HG03175 (cell line): Measurements from ENCODE around the gene PLTP.
"Not testable (repeated sequence)": the region's sequence is repeated elsewhere in the genome, so short reads cannot be mapped to it uniquely, and the experiment has no call there.

Experiments used
- ATAC-seq: cut with Tn5 transposase; IDR thresholded peaks from one replicate; pipeline ENCODE4 v1.9.1; 2021; ENCODE audit warnings: mild to moderate bottlenecking, moderate library complexity; ENCODE audit not compliant: unreplicated experiment

The PLTP gene, protein sequence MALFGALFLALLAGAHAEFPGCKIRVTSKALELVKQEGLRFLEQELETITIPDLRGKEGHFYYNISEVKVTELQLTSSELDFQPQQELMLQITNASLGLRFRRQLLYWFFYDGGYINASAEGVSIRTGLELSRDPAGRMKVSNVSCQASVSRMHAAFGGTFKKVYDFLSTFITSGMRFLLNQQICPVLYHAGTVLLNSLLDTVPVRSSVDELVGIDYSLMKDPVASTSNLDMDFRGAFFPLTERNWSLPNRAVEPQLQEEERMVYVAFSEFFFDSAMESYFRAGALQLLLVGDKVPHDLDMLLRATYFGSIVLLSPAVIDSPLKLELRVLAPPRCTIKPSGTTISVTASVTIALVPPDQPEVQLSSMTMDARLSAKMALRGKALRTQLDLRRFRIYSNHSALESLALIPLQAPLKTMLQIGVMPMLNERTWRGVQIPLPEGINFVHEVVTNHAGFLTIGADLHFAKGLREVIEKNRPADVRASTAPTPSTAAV

DNA sequence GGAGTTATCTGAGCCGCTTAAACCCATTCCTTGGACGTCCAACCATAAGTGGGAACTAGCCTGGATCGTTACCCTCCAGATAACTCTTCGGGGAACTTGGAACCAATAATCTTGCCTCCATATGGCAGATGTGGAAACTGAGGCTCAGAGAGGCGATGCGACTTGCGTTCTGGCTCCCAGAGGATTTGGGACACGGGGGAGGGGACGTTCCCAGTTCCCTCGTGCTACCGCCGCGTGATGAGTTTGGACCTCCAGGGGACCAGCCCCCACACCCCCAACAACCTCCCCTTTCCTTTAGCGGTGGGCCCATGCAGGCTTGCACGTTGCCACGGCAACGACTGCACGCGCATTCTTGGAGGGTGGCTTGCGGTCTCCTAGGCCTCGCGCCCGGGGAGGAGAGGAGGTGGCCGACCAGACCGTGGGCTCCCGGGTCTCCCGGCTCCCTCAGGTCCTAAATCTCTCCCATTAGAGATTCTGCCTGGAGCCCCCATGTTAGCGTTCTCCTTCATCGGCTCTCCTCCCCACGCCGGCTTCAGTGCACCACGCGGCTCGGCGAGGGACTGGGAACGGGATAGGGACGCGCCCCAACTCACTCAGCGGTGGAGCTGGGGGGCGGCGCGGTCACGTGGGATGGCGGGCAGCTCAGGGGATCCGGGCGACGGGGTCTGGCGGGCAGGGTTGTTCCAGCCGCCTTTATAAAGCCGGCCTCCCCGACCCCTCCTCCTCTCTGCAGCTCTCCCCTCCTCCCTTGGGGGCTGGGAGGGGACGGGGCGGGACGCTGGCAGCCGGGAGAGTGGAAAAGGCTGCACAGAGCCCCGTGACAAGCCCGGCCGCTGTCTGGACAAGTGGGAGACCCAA is at the start of gene PLTP:
TSS of gene PLTP (minus strand) at position 670 of the 858 bp plus-strand sequence. CDS start 703 bp downstream, outside the sequence.
- ATAC-seq, result no peak

DNA sequence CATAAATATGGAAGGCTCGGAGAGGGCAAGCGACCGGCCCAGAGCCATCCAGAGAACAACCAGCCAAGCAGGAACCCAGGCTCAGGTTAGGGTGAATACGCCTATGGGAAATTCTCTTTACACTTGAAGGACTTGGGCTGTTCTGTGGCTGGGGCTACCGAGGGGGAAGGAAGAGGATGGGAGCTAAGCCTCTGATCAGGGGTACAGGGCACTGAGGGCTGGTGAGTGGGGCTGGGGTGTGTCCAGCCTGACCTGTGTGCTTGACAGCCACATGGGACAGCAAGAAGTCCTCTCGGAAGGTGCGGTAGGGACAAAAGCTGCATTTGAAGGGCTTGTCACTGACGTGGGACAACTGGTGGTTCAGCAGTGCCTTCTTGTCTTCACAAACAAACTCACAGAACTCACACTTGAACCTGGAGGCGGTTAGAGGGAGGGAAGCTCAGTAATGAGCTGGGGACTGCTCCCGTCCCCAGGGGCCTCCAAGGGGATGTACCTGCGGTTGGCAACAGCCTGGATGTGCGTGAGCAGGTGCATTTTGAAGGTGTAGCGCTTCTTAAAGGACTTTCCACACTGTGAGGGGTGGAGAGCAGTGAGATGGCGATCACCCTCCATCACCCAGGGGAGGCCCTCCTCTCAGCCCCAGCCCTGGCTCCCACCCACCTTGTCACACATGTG is 48.1 kb upstream of the PLTP start:
- no peak for ATAC-seq

DNA sequence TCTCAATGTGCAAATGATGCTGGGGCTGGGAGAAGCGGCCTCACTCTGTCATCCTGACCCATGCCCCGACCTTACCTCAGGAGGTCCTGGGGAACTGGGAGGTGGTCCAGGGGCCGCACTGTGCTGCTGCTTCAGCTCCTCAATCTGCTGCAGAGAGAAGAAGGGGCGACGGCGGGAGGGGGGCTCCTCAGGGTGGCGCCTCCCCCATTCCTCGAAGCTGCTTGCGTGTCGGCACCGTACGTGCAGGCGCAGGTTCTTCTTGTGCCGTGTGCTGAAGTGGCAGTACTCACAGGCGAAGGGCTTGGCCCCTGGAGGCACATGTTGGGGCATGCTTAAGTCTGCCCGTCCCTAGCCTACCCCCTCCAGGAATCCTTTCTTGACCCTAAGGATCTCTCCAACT is 47.2 kb upstream of the PLTP start:
- no peak for ATAC-seq

DNA sequence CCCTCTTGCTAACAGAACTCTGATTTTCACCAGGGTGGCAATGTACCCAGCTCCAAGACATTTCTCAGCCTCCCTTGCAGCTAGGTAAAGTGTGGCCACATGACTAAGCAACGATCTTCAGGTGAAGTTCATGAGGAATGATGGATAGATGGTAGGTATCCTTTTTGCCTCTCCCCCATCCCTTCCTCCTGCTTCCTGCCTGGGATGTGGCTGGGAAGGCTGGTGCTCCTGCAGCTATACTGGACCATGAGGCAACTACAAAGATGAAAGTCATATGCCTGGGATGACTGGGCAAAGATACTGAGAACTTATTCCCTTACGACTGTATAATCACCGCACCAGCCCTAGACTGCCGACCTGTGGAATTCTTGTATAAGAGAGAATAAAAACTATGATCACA is 46.6 kb upstream of the PLTP start:
- ATAC-seq, result no peak

DNA sequence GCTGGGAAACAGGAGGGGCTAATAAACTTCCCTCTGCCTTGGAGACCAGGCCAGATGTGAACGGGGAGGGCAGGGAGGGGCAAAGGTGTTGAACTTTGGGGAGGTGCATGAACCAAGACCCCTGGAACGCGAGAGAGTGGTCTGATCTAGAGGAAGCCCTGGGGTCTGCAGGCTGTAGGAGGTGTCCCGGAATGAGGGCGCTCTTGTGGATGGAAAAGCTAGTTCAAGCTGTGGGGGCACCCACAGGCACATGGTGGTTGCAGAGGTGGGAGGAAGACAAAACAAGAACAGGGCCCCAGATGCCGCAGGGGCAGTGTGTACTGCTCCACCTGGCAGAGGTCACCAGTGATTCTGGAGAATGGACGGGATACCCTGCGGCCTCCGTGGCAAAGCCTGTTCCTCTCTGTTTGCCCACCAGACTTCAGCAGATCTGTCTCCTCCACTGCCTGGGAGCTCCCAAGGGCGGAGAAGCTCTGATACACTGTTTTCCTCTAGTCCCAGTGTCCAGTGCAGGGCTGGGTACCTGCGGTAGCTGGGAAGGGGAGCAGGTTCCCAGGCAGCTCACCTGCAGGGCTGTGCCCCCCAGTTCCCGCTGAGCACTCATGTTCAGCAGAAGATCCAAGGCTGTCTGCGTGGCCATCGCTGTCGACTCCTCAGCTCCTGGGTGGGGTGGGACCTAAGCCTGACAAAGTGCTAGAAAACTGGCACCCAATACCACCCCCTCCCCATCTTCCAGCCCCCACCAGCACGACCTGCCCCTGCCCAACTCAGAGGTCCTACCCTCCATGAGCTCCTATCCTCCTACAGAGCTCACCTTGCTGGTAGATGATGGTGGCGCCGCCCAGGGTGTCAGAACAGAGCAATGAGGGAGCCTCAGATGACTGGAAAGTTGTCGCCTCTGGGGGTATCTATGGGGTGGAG is 45.3 kb upstream of the PLTP start:
- no peak for ATAC-seq

DNA sequence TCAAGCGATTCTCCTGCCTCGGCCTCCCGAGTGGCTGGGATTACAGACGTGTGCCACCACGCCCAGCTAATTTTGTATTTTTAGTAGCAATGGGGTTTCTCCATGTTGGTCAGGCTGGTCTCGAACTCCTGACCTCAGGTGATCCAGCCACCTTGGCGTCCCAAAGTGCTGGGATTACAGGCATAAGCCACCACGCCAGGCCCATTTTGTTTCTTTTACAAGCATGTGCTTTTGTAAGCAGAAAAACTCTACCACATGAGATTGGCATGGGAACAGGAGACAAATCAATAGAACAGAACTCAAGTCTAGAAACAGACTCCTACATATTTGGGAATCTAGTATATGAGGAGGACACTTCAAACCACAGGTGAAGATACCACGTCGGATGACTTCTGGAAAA is 44.4 kb upstream of the PLTP start:
- ATAC-seq, result not testable (repeated sequence)

DNA sequence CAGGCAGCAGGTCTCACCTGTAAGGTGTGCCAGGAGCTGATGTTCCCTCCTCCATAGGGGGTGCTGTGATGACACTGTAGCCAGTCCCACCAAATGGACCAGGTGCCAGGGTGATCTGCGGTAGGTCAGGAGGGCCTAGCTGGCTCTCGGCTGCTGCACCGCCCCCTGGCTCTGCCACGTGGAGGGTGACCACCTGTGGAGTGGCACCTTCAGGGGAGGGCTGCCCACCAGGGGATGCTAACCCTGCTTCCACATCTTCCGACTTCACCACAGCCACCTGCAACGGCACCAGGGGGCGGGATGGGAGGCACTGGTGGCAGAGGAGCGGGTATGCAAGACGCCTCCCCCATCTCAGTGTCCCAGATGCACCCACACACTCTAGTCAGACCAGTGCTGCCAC is 41.7 kb upstream of the PLTP start:
- no peak for ATAC-seq

DNA sequence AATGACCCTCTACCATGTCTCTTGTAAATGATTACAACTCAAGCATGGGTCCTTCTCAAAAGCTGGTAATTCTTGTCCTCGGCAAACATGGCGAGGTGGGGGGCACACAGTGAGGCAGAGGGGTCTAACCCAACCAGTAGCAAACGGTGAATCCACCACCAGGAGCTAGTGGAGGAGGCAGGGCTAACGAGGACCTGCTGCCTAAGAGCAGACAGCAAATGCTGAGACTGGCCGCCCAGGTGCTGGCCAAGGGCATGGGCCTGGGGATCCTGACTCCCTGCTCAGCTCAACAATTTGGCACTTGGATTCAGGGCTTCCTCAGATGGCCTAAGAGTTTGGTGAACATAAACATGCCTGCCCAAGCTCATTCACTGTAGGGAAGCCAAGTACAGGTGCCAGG is 40.9 kb upstream of the PLTP start:
- ATAC-seq, result no peak

DNA sequence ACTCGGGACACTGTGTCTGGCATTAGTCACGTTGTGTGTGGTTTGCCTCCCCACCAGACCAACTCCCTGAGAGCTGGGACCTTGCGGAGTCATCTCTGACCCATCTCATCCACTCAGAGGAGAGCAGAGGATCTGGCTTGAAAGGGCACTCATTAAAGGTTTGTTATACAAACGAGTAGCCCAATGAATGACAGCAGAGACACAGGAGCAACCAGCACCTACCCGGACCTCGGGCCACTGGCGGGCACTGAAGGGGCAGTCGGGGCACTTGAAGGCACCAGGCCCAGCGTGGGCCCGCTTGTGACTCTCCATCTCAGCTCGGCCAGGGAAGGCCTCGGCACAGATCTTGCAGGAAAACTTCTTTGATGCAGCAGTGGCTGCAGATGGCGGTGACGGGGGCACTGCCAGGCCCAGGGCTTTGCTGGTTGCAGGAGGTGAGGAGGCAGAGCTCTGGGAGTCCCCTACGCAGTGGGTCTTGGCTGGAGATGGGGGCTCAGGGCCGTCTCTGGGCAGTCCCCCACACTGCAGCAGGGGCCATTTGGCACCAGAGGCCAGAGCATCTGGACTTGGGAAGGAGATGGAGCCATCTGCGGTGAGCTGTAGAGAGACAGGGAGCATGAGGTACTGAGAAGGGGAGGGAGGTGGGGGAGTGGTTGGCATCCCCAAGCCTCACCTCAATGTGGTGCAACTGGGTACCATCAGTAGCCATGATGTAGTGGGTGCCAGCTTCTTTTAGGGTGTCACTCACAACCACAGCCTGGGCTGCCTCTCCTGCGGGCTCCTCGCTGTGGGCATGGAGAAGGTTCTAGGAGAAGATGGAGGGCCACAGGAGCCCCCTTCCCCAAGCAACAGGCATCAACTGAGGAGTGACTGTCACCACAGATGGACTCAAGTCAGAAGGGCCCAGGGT is 40.2 kb upstream of the PLTP start:
- ATAC-seq, result no peak

DNA sequence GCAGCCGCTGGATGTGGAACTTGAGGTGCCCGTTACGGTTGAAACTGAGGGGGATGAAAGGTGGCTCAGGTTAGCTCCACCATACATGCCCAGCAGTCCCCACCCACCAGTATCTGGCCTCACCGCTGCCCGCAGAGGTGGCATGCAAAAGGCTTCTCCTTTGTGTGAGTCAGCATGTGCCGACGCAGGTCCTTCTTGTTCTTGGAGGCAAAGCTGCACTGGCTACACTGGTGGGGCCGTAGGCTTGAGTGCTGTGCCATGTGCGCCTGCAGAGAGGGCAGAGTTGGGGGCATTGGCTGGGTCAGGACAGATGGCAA is 38.3 kb upstream of the PLTP start:
- ATAC-seq, result no peak

DNA sequence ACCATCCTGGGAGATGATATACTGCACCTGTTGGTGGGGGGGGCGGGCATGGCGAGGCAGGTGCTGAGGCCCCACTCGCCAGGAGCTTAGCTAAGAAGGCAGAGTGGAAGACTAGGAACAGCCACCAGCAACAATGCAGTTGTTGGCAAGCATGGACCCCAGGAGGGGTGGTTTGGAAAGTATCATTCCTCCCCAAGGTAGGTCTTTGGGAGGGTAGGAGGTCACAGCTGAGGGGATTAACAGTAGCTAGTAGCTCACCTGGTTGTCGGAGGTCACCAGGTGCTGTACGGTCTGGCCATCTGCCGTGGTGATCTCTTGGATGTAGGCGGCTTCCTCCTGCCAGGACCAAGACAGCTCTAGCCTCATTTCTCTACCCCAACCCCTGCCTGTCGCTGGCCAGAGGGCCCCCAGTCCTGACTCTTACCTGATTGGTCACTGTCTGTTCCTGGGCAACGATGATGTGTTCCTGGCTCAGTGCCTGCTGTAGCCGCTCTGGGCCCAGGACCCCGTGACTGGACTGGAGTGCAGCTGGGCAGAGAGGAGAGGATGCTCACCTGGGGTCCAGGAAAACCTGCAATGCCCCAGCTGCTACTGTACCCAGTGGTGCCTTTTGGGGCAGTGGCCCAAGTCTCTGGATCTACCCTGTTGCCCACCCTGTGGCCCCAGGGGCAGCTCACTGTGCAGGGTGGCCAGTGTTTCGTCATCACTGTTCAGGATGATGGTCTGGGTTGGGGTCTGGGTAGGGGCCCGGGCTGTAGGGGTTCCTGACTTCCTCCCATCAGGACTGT is 37.8 kb upstream of the PLTP start:
- ATAC-seq, result no peak

DNA sequence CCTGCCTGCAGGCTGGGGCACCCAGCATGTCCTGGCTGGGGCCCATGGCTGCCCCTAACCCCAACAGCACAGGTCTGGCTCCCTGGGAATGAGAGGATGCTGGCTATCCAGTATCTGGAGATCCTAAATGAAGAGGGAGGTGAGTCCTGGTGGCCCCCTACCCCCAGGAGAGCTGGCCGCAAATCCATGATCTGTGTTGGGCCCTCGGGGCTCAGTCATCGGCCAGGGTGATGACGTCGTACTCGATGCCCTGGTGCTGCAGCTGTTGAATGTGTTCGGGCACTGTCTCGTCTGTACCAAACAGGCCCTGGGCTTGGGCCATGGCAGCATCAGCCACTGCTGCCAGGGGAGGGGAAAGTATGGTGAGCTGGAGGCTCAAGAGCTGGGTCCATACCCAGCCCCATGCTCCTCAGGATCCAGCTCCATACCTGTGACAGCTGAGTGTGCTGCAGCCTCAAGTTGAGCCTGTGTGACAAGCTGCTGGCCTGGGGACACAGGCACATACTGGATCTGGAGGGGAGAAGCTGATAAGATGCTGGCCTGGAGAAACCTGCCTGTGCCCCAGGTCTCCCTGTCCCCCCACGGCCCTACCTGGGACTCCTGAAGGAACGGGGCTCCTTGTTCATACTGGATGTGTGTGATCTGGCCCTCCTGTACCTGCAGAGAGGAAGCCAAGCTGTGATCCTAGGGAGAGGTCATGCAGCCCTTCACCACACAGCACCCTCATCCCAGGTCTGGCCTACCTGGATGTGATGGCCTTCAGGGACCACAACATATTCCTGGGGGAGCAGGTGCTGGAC is 37.0 kb upstream of the PLTP start:
- ATAC-seq, result no peak

DNA sequence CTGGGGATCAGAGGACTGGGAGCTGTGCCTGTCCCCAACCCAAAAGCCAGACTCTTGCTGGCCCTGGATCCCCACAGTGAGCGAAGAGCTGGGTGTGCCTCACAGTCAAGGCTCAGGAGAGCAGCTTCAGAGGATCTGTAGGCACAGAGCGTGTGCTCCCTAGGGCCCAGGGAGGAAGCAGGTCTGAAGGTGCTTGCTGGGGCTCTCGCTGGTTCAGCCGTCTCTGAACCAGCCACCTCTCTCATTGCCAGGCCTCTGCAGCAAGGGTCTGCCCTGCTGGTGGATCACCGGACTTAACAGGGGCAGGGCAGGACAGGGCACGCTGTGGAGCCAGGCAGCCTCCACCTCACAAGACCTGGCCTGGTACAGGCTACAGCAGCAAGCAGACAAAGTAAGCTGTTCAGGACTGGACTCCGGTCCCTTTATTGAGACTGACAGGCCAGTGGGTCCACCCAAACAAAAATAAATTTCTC is 36.3 kb upstream of the PLTP start:
- no peak for ATAC-seq

DNA sequence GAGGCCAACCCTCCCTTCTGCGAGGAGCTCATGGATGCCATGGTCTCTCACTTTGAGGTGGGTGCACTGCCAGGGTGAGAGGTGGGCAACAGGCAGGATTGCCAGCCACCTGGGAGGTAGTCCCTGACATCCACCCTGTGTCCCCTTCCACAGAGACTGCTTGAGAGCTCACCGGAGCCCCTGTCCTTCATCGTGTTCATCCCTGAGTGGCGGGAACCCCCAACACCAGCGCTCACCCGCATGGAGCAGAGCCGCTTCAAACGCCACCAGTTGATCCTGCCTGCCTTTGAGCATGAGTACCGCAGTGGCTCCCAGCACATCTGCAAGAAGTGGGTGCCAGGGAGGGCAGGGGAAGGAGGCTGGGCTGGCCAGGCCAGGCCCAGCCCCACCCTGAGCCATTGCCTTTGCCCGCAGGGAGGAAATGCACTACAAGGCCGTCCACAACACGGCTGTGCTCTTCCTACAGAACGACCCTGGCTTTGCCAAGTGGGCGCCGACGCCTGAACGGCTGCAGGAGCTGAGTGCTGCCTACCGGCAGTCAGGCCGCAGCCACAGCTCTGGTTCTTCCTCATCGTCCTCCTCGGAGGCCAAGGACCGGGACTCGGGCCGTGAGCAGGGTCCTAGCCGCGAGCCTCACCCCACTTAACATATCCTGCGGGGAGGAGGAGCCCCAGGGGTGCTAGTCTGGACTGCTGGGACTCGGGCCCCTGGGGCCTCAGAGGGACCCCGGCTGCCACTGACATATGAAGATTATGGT is 35.3 kb upstream of the PLTP start:
- ATAC-seq, result no peak

DNA sequence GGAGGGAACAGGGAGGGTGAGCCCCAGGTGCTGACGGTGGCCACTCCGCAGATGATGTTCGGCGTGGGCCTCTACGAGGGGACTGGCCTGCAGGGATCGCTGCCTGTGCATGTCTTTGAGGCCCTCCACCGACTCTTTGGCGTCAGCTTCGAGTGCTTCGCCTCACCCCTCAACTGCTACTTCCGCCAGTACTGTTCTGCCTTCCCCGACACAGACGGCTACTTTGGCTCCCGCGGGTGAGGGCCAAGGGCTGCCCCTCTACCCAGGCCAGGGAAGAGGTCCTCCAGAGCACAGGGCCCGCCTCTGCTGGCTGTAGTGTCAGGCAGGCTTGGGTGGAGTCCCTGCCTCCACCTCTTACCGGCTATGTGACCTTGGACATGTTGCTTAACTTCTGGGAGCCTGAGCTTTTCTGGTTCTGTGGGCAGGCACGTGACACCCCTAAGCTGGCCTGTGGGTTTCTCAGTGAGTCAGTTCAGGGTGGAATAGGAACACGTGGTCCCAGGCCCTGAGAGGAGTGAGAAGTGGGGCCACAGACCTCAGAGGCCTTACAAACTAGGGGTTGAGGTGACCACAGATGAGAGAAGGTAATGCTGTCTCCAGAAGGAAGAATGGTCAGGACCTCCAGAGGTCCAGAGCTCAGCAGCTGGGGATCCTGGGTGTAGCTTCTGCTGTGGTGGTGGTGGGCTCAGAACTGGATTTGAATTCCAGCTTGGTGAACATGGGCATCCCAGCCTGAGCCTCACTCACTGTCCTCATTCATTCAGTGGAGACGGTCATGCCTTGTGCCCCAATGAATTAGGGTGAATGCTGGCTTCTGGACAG is 34.4 kb upstream of the PLTP start:
- ATAC-seq, result no peak

DNA sequence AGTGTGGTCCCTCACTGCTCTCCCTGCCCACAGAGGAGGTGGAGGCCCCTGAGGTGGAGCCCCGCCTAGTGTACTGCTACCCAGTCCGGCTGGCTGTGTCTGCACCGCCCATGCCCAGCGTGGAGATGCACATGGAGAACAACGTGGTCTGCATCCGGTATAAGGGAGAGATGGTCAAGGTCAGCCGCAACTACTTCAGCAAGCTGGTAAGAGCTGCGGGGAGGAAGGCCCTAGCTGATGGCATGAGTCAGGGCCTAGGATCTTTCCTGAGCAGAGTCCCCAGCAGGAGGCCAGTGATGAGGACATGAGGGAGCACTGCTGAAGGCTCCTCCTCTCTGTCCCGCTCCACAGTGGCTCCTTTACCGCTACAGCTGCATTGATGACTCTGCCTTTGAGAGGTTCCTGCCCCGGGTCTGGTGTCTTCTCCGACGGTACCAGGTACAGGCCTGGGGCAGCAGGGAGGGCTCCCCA is 33.8 kb upstream of the PLTP start:
- no peak for ATAC-seq
